ENCODE data around the gene UBL3. TPM values are rescaled to one million over a fixed set of nuclear protein-coding genes. Genes with fewer than 3 reads are reported as not detected.

Gene UBL3
- polyA plus RNA-seq, 1 of the 3 experiments (the other 2 are of a cell fraction) = 5.8 TPM

DNA sequence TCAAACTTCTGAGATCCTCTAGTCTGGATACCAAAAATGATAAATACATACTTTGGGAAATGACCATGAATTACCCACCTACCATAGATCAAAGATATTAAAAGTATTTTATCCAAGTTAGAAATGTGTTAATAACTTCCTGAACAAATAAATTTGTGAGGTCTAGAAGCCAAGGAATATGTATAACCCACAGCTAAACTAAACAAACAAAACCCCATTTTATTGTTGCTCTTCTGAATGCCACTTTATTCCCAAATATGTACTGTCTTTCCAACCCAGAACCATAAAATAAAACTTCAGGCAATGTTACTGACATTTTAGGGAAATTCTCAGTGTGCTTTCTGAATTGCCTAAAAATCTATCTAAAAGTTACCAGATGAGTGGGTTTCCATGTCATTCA, 35.1 kb downstream of the UBL3 start:
- Histone ChIP-seq H3K79me2 (ENCODE audit: insufficient read depth) (peaks cover 47% of the 10 kb centered on the region), H2AFZ (ENCODE audit: low read depth) (no peak overlapping the region), H3K4me1 (ENCODE audit: control insufficient read depth in 1 of 2, insufficient read depth in 2 of 2, low read depth in 1 of 2, low read length in 1 of 2) (peaks cover 18 to 25% of the 10 kb centered on the region in 2 experiments; a peak in 3 of 4 replicates), H3K27ac (ENCODE audit: low read depth in 2 of 2, low read length in 1 of 2) (no peak overlapping the region), H3K9ac (no peak overlapping the region), H3K4me2 (no peak overlapping the region), H4K20me1 (ENCODE audit: insufficient read depth) (peaks cover 9% of the 10 kb centered on the region; the same call in 1 of the 2 replicates), H3K36me3 (replicated peaks in 1 of 2; ENCODE audit: control insufficient read depth in 1 of 2, insufficient read depth in 2 of 2, low read length in 1 of 2) (no peaks in the 10 kb centered on the region), H3K9me2 (no peaks in the 10 kb centered on the region), H3K4me3 (ENCODE audit: low read depth in 2 of 2, low read length in 1 of 2) (no peak overlapping the region), H3K9me3 (no peaks in the 10 kb centered on the region), H3K27me3 (ENCODE audit: insufficient read depth) (no peaks in the 10 kb centered on the region), H3F3A (replicated peaks; ENCODE audit: insufficient read depth) (peaks cover 14% of the 10 kb centered on the region)
- ChIA-PET CTCF (interaction anchor here (0.6 to 1.2 kb wide), 3 partner anchors 20 to 299 kb away, joined by 3 to 4 read pairs (median 3); no protein-coding TSS in a partner anchor), POLR2A (no interaction called here)
- TF ChIP-seq RAD21 (IDR thresholded peaks at IDR 0.05; ENCODE audit: low read length) = no peak
- no peak for TF ChIP-seq CHD2 (IDR thresholded peaks at IDR 0.05; ENCODE audit: low read length, partially characterized antibody)
- no peak for TF ChIP-seq FOXJ3 (CRISPR knock-in tag; IDR thresholded peaks at IDR 0.05)
- no peak for TF ChIP-seq RFX5 (IDR thresholded peaks at IDR 0.05; ENCODE audit: low read length)
- TF ChIP-seq RCOR1 (IDR thresholded peaks at IDR 0.05; ENCODE audit: low read length) = no peak
- no peak for TF ChIP-seq EZH2phosphoT487 (IDR thresholded peaks at IDR 0.05; ENCODE audit: borderline replicate concordance, low read depth)
- TF ChIP-seq MXI1 (IDR thresholded peaks at IDR 0.05; ENCODE audit: low read depth, low read length) = no peak
- no peak for TF ChIP-seq NRF1 (IDR thresholded peaks at IDR 0.05; ENCODE audit: low read depth, low read length)
- TF ChIP-seq YY1 (IDR thresholded peaks at IDR 0.05; ENCODE audit: low read depth) = no peak
- TF ChIP-seq RXRA (IDR thresholded peaks at IDR 0.05; ENCODE audit: borderline replicate concordance, low read depth) = no peak
- no peak for TF ChIP-seq TEAD4 (IDR thresholded peaks at IDR 0.05; ENCODE audit: borderline replicate concordance, insufficient read depth)
- no peak for TF ChIP-seq TAF1 (IDR thresholded peaks at IDR 0.05; ENCODE audit: borderline replicate concordance, low read depth, low read length)
- TF ChIP-seq GABPA (IDR thresholded peaks at IDR 0.05; ENCODE audit: low read depth) = no peak
- no peak for TF ChIP-seq FOXM1 (IDR thresholded peaks at IDR 0.05; ENCODE audit: low read depth)
- TF ChIP-seq ELF1 (IDR thresholded peaks at IDR 0.05) = no peak
- TF ChIP-seq FOSL2 (IDR thresholded peaks at IDR 0.05; ENCODE audit: borderline replicate concordance, low read depth) = no peak
- TF ChIP-seq, protein P1, sequence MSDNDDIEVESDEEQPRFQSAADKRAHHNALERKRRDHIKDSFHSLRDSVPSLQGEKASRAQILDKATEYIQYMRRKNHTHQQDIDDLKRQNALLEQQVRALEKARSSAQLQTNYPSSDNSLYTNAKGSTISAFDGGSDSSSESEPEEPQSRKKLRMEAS (IDR thresholded peaks at IDR 0.05; ENCODE audit: low read depth) = no peak
- TF ChIP-seq, protein P2, sequence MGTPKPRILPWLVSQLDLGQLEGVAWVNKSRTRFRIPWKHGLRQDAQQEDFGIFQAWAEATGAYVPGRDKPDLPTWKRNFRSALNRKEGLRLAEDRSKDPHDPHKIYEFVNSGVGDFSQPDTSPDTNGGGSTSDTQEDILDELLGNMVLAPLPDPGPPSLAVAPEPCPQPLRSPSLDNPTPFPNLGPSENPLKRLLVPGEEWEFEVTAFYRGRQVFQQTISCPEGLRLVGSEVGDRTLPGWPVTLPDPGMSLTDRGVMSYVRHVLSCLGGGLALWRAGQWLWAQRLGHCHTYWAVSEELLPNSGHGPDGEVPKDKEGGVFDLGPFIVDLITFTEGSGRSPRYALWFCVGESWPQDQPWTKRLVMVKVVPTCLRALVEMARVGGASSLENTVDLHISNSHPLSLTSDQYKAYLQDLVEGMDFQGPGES (IDR thresholded peaks at IDR 0.05; ENCODE audit: low read depth, low read length) = no peak
- no peak for DNase-seq

DNA sequence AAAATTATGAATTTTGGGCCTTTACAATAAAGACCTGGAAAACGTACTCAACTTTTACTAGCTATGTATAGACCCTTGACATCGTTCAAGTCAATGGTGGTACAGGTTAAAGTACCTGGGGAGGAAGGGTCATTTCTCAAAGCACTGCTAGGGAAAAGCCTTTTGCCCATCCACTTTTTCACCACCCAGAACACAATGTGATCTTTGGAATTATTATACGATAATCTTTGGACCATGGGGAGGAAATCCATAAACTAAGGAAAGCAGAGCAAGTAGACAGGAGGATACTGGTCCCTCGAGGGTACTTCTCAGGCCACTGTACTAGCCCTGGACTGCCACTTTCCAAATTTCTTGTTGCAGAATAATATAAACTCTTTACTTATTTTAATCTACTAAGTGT, 39.5 kb downstream of the UBL3 start:
- Histone ChIP-seq H3K36me3 (replicated peaks in 1 of 2; ENCODE audit: control insufficient read depth in 1 of 2, insufficient read depth in 2 of 2, low read length in 1 of 2) (no peaks in the 10 kb centered on the region), H3K27ac (ENCODE audit: low read depth in 2 of 2, low read length in 1 of 2) (no peak overlapping the region), H3K9me2 (no peaks in the 10 kb centered on the region), H3K79me2 (ENCODE audit: insufficient read depth) (peaks cover 50% of the 10 kb centered on the region), H3K4me1 (ENCODE audit: control insufficient read depth in 1 of 2, insufficient read depth in 2 of 2, low read depth in 1 of 2, low read length in 1 of 2) (peaks cover 2 to 5% of the 10 kb centered on the region in 2 experiments; a peak in 3 of 4 replicates), H3K4me3 (ENCODE audit: low read depth in 2 of 2, low read length in 1 of 2) (no peak overlapping the region), H3K9ac (no peak overlapping the region), H3F3A (replicated peaks; ENCODE audit: insufficient read depth) (no peaks in the 10 kb centered on the region), H3K4me2 (no peak overlapping the region), H2AFZ (ENCODE audit: low read depth) (no peak overlapping the region), H3K27me3 (ENCODE audit: insufficient read depth) (no peaks in the 10 kb centered on the region), H3K9me3 (no peaks in the 10 kb centered on the region), H4K20me1 (ENCODE audit: insufficient read depth) (0 out of 2 replicates have a peak, but pooled peaks cover 4% of the 10 kb centered on the region)
- no peak for DNase-seq
- WGBS (ENCODE audit: low lambda C conversion rate) = 93% methylated on average over 4 of the region's 4 CpGs
- ChIA-PET CTCF (interaction anchor here (0.9 to 1.6 kb wide), 5 partner anchors 21 to 302 kb away, joined by 3 to 4 read pairs (median 3); no protein-coding TSS in a partner anchor), POLR2A (no interaction called here)
- no peak for TF ChIP-seq MEF2A (IDR thresholded peaks at IDR 0.05; ENCODE audit: borderline replicate concordance, low read depth)
- no peak for TF ChIP-seq MXI1 (IDR thresholded peaks at IDR 0.05; ENCODE audit: low read depth, low read length)
- TF ChIP-seq GATA2 (CRISPR knock-in tag; IDR thresholded peaks at IDR 0.05) = no peak

Measured in SK-N-SH (cell line).